PFSK-1 (cell line): ENCODE measurements around the gene NFIL3.

Experiments used
- POLR2AphosphoS5 ChIP-seq: IDR thresholded peaks from 2 replicates; pipeline ENCODE4 v1.6.1; 2012; ENCODE audit warnings: low read depth, mild to moderate bottlenecking, control low read depth, low read length, moderate library complexity
- REST ChIP-seq, 2 experiments: IDR thresholded peaks; 2 replicates each; pipeline versions ENCODE4 v1.6.1 to v1.8.0; 2011 to 2012; ENCODE audit warnings: low read depth in 2 of 2, low read length in 2 of 2, control low read depth in 1 of 2, inconsistent platforms in 1 of 2, mild to moderate bottlenecking in 1 of 2, moderate library complexity in 1 of 2; ENCODE audit not compliant: insufficient read depth in 1 of 2
- TAF1 ChIP-seq: IDR thresholded peaks from 2 replicates; pipeline ENCODE4 v1.6.1; 2012; ENCODE audit warnings: low read length, control low read depth, borderline replicate concordance; ENCODE audit not compliant: insufficient read depth

GRCh38 chr9:91421971-91422757, 1.5 kb downstream of the NFIL3 start:
- TF ChIP-seq REST (IDR thresholded peaks at IDR 0.05; ENCODE audit: insufficient read depth in 1 of 2, low read depth in 2 of 2, low read length in 2 of 2) (no peak), POLR2AphosphoS5 (no peak), TAF1 (no peak)
